Activated T-cell treated with anti-CD3 and anti-CD28 coated beads, Interleukin-2, amount 50 U/mL, for 4 hours (primary cell): ENCODE measurements around the gene FAM131C. TPM values are rescaled to one million over a fixed set of nuclear protein-coding genes. Genes with fewer than 3 reads are reported as not detected.
"Not testable (repeated sequence)": the region's sequence is repeated elsewhere in the genome, so short reads cannot be mapped to it uniquely, and the experiment has no call there.

Source experiments
- ATAC-seq, 2 donors: fragments of 200-7000 bp; cut with Tn5 transposase; one replicate each; pipeline ENCODE4 v1.10.0; 2021
- DNase-seq: peaks from one replicate; pipeline ENCODE4 v3.0.0-alpha.2; 2020
- H3K27me3 Mint-ChIP-seq: one replicate; pipeline ENCODE4 v1.8.0; 2021; ENCODE audit warnings: low read depth, mixed read lengths
- H3K36me3 Mint-ChIP-seq: one replicate; pipeline ENCODE4 v1.8.0; 2022; ENCODE audit warnings: mixed read lengths; ENCODE audit not compliant: insufficient read depth
- H3K4me1 Mint-ChIP-seq: one replicate; pipeline ENCODE4 v1.8.0; 2021; ENCODE audit warnings: low read depth, mixed read lengths
- H3K4me3 Mint-ChIP-seq: one replicate; pipeline ENCODE4 v1.8.0; 2021; ENCODE audit warnings: mild to moderate bottlenecking, moderate library complexity, mixed read lengths
- H3K9me3 Mint-ChIP-seq: one replicate; pipeline ENCODE4 v1.8.0; 2021; ENCODE audit warnings: mixed read lengths
- total RNA-seq, 3 donors: library from RNA; stranded (reverse); gene quantifications; one replicate each; pipeline ENCODE4 v1.2.1, GENCODE V29; 2021

Gene FAM131C
- total RNA-seq, 3 donors from 2014 or later, result 0.20 to 0.24 TPM; not detected in 1

DNA sequence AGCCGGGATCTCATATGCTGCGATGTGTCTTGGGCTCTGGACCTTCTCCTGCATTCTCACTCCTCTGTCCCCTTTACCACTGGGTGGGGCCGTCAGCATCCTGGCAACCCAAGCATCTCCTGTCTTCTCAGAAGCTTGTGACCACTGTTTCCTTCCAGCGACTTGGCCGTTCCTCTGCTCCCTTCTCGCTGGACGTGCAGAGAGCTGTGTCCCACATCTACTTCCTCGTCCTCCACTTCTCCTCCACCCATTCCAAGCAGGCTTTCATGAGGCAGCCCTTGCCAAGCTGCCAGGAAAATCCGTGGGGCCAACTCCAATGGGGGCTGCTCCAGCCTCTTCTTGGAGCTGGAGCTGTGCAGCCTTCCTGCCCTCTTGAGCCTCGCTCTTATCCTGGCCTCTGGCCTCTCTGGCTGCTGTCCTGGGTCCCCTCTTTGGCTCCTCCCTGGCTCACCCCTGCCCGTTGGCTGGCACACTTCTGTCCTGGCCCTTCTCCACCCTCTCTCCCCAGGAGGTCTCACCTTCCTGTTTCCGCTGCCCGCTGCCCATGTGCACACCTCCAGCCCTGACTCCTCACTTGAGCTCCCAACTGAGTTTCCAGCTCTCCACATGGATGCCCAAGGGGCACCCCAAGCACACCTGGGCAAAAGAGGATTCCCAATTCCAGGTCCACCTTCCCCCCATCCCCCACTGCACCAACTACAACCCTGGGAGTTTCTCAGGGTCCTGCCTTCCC, 8.7 kb downstream of the FAM131C start:
- peaks cover 10% of the 10 kb centered on the region for H3K27me3 Mint-ChIP-seq
- ATAC-seq, result no peak
- no peaks in the 10 kb centered on the region for H3K9me3 Mint-ChIP-seq
- peaks cover 13% of the 10 kb centered on the region for H3K4me1 Mint-ChIP-seq
- no peak for DNase-seq
- no peak overlapping the region for H3K4me3 Mint-ChIP-seq
- H3K36me3 Mint-ChIP-seq, result no peaks in the 10 kb centered on the region

DNA sequence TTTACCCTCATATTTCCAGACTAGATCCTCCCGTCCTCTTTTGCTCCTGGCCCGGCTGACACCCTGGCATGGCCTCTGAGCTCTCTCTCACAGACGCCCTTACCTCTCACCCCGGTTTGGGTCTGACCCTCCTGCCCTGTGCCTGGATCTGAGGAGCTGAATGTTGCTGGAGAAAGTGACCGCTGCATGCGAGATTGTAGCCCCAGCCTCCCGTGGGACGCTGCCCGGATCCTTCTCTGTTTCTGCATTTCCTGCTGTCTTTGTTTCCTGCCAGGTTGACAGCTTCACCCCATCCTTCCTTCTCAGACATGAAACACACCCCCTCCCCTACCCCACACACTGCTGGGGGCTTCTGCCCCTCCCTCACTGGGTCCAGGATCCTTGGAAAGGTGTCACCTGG, 9.5 kb downstream of the FAM131C start:
- ATAC-seq, result no peak
- Mint-ChIP-seq H3K4me3 (no peak overlapping the region), H3K9me3 (no peaks in the 10 kb centered on the region)

DNA sequence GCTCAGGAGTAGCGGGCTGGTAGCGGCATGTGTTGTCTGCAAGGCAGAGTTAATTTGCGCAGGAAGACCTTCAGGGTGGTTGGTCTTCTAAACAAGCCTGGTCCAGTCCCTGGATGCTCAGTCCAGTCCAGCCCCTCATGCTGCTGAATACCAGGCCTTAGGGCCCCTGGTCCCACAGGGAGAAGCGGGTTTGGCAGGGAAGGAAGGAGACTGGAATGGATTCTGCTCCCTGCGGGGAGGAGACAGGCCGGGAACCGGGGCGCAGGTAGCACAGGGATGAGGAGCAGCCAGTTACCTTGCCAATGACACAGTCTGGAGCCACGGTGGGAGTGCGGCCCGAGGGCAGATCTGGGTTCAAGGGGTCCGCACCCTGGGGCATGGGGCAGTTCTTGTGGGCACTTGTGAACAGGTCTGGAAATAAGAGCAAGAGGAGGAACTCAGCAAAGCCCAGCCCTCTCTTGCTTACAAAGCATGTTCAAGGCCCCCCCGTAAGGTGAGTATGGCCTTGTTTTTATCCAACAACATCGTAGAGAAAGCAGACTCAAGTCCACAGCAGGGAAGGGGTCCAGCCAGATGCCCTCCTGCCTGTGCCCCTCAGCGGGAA, 10.1 kb downstream of the FAM131C start:
- no peaks in the 10 kb centered on the region for H3K9me3 Mint-ChIP-seq
- DNase-seq (no peak), ATAC-seq (no peak)
- H3K4me1 Mint-ChIP-seq, result peaks cover 13% of the 10 kb centered on the region
- no peak overlapping the region for H3K4me3 Mint-ChIP-seq
- no peaks in the 10 kb centered on the region for H3K36me3 Mint-ChIP-seq
- H3K27me3 Mint-ChIP-seq, result peaks cover 10% of the 10 kb centered on the region

More for the DNA sequence above, 9.5 kb downstream of the FAM131C start:
- DNase-seq, result no peak
- no peaks in the 10 kb centered on the region for H3K36me3 Mint-ChIP-seq
- peaks cover 10% of the 10 kb centered on the region for H3K27me3 Mint-ChIP-seq
- H3K4me1 Mint-ChIP-seq, result peaks cover 13% of the 10 kb centered on the region

DNA sequence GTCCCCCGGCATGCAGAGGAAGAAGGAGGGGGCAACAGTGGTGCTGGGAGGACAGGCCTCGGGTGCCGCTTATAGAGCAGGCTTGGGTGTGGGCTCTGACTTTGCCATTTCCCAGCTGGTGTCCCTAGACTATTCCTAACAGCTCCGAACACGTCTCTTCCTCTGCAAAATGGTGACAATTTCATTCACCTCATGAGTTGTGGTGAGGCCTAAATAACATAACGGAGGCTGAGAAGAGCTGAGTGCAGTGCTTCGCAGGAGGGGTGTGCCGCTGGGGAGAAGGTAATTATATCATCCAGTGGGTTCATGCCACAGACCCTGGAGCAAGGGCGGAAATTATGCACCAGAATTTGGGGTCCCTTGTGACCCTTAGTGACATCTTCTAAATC, 10.8 kb downstream of the FAM131C start:
- H3K27me3 Mint-ChIP-seq, ATAC-seq, H3K36me3 Mint-ChIP-seq, H3K4me3 Mint-ChIP-seq, DNase-seq, H3K9me3 Mint-ChIP-seq: not testable (repeated sequence)
- H3K4me1 Mint-ChIP-seq, result peaks cover 13% of the 10 kb centered on the region

DNA sequence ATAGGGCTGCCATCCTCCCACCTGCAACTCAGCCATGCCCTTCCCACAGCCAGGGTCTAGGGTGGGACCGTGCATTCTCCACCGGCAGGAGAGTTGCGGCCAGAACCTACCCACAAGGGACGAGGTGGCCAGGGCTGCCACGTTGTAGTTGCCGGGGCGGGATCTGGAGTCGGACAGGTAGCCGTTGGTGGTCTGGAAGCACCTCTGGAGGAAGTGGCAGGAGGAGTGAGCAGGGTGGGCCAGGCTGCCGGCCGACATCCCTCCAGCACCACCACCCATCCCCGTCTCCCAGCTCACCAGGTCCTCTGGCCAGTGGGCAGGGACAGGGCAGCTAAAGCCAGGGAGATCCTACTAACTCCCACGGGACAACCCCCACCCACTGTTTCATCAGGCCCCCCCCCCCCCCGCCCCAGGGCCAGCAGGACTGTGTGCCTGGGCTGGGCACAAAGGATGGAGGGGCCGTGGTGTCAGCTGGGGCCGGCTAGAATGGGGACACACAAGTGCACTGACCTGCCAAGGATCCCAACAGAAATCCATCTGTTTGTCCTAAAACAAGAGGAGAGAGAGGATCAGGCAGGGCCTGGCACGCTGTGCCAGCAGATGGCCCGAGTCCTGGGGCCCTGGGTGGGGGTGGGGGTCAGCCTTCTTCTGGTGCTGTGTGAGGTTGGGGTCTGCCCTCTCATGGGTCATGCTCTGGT, 11.3 kb downstream of the FAM131C start:
- not testable (repeated sequence) for ATAC-seq, H3K9me3 Mint-ChIP-seq, DNase-seq

DNA sequence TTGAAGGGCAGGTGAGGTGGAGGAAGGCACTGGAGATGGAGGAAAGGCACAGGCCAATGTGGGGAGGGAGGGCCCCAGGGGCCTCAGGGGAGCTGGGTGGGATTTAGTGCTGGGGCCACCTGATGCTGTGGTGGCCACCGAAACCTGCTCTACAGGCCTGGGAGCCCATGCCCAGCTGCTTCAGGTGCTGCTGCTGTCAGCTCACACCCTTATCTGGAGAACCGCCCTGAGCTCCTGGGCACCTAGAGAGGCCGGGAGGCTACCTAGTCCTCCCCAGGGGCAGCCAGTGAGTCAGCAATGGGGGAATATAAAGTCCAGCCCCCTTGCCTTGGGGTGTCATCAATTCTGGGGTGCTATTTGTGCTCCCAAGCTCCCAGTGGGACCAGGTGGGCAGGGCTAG, 12.2 kb downstream of the FAM131C start:
- no peak overlapping the region for H3K4me3 Mint-ChIP-seq
- peaks cover 13% of the 10 kb centered on the region for H3K4me1 Mint-ChIP-seq
- no peak for ATAC-seq
- peaks cover 8% of the 10 kb centered on the region for H3K27me3 Mint-ChIP-seq
- no peaks in the 10 kb centered on the region for H3K36me3 Mint-ChIP-seq
- no peaks in the 10 kb centered on the region for H3K9me3 Mint-ChIP-seq
- no peak for DNase-seq

More for the DNA sequence above, 11.3 kb downstream of the FAM131C start:
- peaks cover 13% of the 10 kb centered on the region for H3K4me1 Mint-ChIP-seq
- H3K36me3 Mint-ChIP-seq, H3K27me3 Mint-ChIP-seq, H3K4me3 Mint-ChIP-seq: not testable (repeated sequence)

DNA sequence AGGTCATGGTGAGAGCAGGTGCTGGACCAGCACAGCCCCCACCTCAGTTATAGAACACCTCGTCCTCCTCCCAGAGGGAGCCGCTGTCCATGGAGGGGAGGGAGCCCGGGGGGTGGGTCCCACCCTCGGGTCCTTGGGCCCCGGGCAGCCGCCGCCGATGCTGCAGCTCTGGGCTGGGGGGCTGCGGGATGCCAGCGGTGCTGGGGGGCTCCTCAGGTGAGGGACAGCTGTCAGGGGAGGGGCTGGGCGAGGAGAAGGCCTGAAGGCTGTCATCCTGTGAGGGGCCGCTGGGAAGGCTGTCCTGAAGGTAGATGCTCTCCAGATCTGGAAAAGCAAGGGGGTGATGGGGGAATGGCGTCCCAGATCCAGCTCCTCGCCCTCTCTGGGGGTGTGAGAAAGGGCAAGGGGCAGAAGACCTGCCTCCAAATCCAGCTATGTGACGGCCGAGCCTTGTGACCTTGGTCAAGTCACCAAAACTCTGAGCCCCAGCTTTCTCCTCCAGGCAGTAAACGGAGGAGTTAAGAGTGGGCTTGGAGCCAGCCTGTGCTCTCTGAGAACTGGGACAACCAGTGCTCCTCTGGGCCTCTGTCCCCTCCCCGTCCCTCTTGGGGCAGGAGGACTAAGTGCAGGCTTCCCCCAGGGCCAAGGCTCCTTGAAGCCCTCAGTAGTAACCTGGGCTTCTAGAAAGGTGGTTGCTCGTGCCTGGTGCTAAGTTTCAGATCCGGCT, 14.9 kb downstream of the FAM131C start:
- not testable (repeated sequence) for H3K36me3 Mint-ChIP-seq, H3K4me3 Mint-ChIP-seq

DNA sequence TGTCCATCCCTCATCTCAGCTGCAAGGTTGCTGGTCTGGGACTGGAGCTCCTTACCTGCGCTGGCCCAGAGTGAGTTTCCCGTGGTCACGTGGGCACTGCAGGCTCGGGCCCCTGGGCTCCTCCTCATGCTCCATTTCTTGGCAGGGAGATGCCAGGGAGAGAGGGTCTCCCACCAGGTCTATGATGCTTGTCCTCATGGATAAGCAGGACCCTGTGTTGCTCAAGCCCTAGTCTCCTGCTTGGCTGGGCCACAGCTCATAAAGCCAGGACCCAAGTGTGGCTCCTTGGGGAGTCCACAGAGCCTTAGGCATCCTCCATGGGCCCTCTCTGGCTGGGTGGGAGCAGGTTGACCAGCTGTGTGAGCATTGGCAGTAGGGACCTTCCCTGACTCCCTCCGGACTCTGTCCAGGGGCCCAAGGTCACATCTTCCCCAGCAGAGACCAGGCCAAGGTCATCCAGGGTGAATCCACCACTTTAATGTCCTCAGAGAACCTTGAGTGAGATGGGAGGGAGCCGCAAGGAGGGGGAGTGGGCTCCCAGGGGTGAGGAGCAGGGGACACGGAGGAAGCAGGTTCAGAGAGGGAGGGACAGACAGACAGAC, 16.0 kb downstream of the FAM131C start:
- H3K4me1 Mint-ChIP-seq, H3K4me3 Mint-ChIP-seq, ATAC-seq, H3K36me3 Mint-ChIP-seq, DNase-seq, H3K27me3 Mint-ChIP-seq, H3K9me3 Mint-ChIP-seq: not testable (repeated sequence)

More for the DNA sequence above, 14.9 kb downstream of the FAM131C start:
- H3K9me3 Mint-ChIP-seq, ATAC-seq, H3K27me3 Mint-ChIP-seq, DNase-seq, H3K4me1 Mint-ChIP-seq: not testable (repeated sequence)

DNA sequence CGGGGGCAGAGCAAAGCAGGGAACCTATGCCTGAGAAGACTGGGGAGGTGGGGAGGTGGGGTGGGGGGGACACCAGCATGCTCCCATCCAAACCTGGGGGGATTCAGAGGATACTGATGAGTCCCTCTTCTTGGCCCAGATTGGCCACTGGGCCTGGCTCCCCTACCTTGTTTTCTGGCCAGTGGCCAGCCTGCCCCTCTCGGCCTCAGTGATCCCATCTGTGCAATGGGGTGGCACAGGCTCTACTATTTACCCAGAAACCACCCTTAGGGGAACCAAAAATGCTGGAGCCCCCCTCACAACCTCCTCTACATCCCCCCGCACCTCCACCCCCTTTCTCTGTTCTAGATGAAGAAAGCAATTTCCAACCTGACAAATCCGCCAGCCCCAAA, 16.9 kb downstream of the FAM131C start:
- H3K36me3 Mint-ChIP-seq, H3K4me3 Mint-ChIP-seq, H3K4me1 Mint-ChIP-seq, H3K27me3 Mint-ChIP-seq, ATAC-seq, DNase-seq, H3K9me3 Mint-ChIP-seq: not testable (repeated sequence)

DNA sequence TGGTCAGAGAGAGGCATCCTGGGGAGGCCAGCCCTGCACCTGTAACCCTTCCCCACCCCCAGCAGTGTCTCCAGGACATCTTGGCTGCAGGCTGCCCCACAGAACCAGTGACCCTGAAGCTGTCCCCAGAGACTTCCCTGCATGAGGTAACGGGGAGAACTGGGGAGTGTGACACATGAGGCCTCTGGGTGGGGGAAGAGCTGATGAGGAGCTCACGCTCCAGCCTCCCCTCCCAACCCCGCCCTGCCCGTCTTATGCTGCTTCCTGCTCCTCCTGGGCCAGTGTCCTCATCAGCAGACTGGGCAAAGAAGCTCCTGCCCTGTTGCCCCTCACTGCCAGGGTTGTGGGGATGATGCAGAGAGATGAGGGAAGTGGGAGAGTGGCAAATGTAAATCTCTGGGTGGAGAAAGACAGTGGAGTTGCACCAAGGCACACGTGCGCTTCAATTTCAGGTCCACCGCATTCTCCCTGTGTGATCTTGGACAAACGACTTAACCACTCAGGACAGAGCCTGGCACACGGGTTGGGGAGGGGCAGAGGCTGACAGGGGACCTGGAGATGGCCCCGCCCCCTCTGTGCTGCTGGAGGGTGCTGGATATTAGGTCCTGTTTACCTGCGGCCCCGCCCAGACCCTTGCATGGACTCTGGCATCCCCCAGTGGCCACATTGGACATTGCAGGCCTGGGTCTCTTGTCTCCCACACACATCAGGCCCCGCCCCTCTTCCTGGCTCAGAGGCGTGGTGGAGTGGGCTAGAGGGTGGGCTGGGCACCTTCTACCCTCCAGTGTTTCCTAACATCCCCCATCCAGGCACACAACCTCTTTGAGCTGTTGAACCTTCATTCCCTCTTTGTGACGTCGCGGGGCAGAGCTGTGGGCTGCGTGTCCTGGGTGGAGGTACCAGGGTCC, 17.6 kb downstream of the FAM131C start:
- Mint-ChIP-seq H3K9me3 (no peaks in the 10 kb centered on the region), H3K4me3 (no peak overlapping the region), H3K4me1 (no peaks in the 10 kb centered on the region), H3K36me3 (no peaks in the 10 kb centered on the region), H3K27me3 (no peaks in the 10 kb centered on the region)
- DNase-seq (peak; percentile 85), ATAC-seq (peak; percentile 95 to 96)

DNA sequence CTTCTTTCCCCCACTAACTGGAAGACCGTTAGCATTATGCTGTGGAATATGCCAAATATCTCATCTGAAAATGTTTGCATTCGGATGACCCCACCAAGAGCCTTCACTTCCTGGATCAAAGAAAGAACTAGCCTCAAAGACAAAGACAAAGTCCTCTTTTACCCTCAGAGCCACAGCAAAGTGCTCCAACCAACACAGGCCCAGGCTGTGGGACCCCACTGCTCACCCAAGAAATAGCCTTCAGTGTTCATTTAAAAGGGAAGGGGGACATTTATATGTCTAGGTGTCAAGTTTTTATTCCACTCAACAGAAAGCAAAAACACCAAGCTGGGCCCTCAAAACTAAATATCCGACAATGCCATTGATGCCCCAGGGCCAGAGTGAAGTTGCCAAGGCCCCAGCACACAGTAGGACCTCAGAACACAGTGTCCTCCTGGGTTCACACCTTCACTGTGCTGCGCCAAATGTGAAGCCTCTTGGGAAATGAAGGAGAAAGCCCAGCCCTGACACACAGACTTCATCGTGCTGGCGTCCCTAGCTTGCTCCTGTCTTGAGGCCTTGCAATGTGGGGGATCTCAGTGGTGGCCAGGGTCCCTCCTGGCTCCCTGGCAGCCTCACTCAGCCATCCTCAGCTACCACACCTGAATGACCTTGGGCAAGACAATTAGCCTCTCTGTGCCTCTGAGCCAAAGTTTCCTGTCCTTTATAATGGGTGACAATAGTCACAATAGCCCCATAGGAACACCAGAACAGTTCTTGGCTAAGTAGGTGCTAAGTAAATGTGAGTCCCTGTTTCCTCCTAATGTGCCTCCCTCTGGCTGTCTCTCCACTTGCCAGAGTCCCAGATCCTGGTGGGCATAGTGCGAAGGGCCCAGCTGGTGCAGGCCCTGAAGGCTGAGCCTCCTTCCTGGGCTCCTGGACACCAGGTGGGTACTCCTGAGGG, 18.6 kb downstream of the FAM131C start:
- Mint-ChIP-seq H3K36me3 (no peaks in the 10 kb centered on the region), H3K27me3 (no peaks in the 10 kb centered on the region), H3K9me3 (no peaks in the 10 kb centered on the region), H3K4me1 (no peaks in the 10 kb centered on the region), H3K4me3 (no peak overlapping the region)
- DNase-seq (no peak), ATAC-seq (no peak)

DNA sequence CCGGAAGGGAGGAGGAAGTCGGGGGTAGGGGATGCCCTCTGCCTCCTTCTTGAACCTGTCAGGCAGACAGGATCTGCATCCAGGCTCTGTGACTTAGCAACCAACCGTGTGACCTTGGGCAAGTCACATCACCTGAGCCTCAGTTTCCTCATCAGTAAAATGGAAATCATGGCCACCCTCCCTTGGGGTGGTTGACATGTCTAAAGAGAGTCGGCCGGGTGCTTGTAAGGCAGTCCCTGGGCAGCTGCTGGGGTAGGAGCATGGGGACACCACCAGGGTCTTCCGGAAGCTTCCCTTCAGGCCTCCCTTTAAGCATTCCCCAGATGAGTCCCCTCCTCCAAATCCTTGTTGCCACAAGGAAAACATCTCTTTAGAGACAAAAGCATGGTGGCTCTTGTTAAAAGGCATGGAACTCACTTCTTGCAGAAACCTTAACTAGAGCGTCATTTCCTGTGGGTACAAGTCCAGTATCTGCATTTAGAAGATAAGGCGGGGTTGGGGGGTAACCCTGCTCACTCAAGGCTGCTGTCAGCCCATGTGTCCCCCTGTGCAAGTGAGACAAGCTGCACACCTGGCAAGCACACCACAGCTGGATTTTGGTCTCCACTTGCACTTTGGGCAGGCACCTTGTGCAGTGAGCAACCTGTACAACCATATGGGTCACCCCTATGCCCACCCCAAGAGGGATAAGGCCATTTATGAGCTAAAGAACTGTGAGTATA, 19.5 kb downstream of the FAM131C start:
- Mint-ChIP-seq H3K36me3 (no peaks in the 10 kb centered on the region), H3K9me3 (no peaks in the 10 kb centered on the region), H3K27me3 (peaks cover 3% of the 10 kb centered on the region), H3K4me3 (no peak overlapping the region), H3K4me1 (no peaks in the 10 kb centered on the region)
- ATAC-seq (no peak), DNase-seq (no peak)
